ENCODE measurements around the gene COG5. TPM values are rescaled to one million over a fixed set of nuclear protein-coding genes. Genes with fewer than 3 reads are reported as not detected.

The COG5 gene
- total and polyA plus RNA-seq, 2 experiments from 2014 or later, result 15.8 to 53.5 TPM

DNA sequence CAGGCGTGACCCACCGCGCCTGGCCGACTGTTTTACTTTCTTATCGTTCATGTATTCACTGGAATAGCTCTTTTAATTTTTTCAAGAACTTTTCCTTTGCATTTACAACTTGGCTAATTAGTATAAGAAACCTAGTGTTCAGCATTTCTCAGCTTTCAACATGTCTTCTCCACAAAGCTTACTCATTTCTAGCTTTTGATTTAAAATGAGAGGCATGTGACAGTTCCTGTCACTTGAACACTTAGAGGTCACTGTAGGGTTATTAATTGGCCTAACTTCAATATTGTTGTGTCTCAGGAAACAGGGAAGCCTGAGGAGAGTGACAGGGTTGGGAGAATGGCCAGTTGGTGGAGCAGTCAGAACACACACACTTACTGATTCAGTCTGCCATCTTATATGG is 218.9 kb downstream of the COG5 start:
- TF ChIP-seq EZH2phosphoT487 (IDR thresholded peaks at IDR 0.05; ENCODE audit: low read depth, severe bottlenecking, unreplicated experiment), result no peak
- 94% methylated on average over 5 of the region's 5 CpGs for WGBS (ENCODE audit: low lambda C conversion rate, missing lambda C conversion rate)
- H3K79me2 ChIP-seq, result no peaks in the 10 kb centered on the region

DNA sequence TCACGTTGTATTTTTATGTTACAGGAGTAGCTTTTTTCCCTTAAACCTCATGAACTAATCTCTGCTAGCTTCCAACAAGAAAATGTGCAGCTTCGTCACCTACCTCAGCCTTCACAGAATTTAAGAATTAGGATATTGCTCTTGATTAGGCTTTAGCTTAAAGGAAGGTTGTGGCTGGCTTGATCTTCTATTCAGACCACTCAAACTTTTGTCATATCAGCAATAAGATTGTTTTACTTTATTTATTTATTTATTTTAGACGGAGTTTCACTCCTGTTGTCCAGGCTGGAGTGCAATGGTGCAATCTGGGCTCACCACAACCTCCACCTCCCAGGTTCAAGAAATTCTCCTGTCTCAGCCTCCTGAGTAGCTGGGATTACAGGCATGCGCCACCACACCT is 219.4 kb downstream of the COG5 start:
- H3K9me2 ChIP-seq (replicated peaks; ENCODE audit: insufficient read depth), result no peaks in the 10 kb centered on the region
- no peaks in the 10 kb centered on the region for H3K36me3 ChIP-seq (replicated peaks; ENCODE audit: insufficient read depth, low read depth)
- H3K27ac ChIP-seq, result no peak overlapping the region
- H3K4me3 ChIP-seq, result no peak overlapping the region
- H3K4me1 ChIP-seq (ENCODE audit: insufficient read depth), result no peaks in the 10 kb centered on the region
- TF ChIP-seq EZH2 (IDR thresholded peaks at IDR 0.05; ENCODE audit: borderline replicate concordance), result no peak
- TF ChIP-seq EZH2phosphoT487 (IDR thresholded peaks at IDR 0.05; ENCODE audit: low read depth, severe bottlenecking, unreplicated experiment), result no peak
- TF ChIP-seq, protein P1, sequence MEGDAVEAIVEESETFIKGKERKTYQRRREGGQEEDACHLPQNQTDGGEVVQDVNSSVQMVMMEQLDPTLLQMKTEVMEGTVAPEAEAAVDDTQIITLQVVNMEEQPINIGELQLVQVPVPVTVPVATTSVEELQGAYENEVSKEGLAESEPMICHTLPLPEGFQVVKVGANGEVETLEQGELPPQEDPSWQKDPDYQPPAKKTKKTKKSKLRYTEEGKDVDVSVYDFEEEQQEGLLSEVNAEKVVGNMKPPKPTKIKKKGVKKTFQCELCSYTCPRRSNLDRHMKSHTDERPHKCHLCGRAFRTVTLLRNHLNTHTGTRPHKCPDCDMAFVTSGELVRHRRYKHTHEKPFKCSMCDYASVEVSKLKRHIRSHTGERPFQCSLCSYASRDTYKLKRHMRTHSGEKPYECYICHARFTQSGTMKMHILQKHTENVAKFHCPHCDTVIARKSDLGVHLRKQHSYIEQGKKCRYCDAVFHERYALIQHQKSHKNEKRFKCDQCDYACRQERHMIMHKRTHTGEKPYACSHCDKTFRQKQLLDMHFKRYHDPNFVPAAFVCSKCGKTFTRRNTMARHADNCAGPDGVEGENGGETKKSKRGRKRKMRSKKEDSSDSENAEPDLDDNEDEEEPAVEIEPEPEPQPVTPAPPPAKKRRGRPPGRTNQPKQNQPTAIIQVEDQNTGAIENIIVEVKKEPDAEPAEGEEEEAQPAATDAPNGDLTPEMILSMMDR (IDR thresholded peaks at IDR 0.05; ENCODE audit: poor library complexity), result no peak
- H3K9me3 ChIP-seq (ENCODE audit: low read depth), result no peaks in the 10 kb centered on the region
- no peak overlapping the region for H3K4me2 ChIP-seq
- H4K20me1 ChIP-seq (ENCODE audit: insufficient read depth, poor library complexity, severe bottlenecking), result no peaks in the 10 kb centered on the region
- 99% methylated on average over 4 of the region's 4 CpGs for WGBS (ENCODE audit: low lambda C conversion rate, missing lambda C conversion rate)
- no peaks in the 10 kb centered on the region for H3K27me3 ChIP-seq
- DNase-seq (ENCODE audit: low spot score), result no peak
- H3K79me2 ChIP-seq, result no peaks in the 10 kb centered on the region
- H2AFZ ChIP-seq, result no peak overlapping the region

More for the DNA sequence above, 218.9 kb downstream of the COG5 start:
- H3K9me3 ChIP-seq (ENCODE audit: low read depth), result no peaks in the 10 kb centered on the region
- H3K27me3 ChIP-seq, result no peaks in the 10 kb centered on the region
- no peak overlapping the region for H3K27ac ChIP-seq
- no peak overlapping the region for H2AFZ ChIP-seq
- no peaks in the 10 kb centered on the region for H3K9me2 ChIP-seq (replicated peaks; ENCODE audit: insufficient read depth)
- no peaks in the 10 kb centered on the region for H3K36me3 ChIP-seq (replicated peaks; ENCODE audit: insufficient read depth, low read depth)
- no peak overlapping the region for H3K4me2 ChIP-seq
- H4K20me1 ChIP-seq (ENCODE audit: insufficient read depth, poor library complexity, severe bottlenecking), result no peaks in the 10 kb centered on the region
- DNase-seq (ENCODE audit: low spot score), result no peak
- H3K4me1 ChIP-seq (ENCODE audit: insufficient read depth), result no peaks in the 10 kb centered on the region
- H3K4me3 ChIP-seq, result no peak overlapping the region

DNA sequence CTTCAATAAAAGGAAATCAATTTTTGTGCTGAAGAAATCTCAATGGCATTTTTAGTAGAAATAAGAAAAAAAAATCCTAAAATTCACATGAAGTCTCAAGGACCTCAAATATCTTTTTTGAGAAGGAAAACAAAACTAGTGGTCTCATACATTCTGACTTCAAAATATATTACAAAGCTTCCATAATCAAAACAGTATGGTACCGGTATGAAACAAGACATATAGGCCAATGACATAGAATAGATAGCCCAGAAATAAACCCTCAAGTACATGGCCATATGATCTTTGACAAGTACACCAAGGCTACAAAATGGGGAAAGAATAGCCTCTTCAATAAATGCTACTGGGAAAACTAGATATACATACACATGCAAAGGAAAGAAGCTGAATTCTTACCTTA is 225.6 kb downstream of the COG5 start:
- Histone ChIP-seq H2AFZ (no peak overlapping the region), H3K36me3 (replicated peaks; ENCODE audit: insufficient read depth, low read depth) (no peaks in the 10 kb centered on the region), H3K27me3 (no peaks in the 10 kb centered on the region), H4K20me1 (ENCODE audit: insufficient read depth, poor library complexity, severe bottlenecking) (no peaks in the 10 kb centered on the region), H3K79me2 (no peaks in the 10 kb centered on the region), H3K27ac (no peak overlapping the region), H3K9me2 (replicated peaks; ENCODE audit: insufficient read depth) (no peaks in the 10 kb centered on the region), H3K4me3 (no peak overlapping the region), H3K4me1 (ENCODE audit: insufficient read depth) (no peaks in the 10 kb centered on the region), H3K4me2 (no peak overlapping the region), H3K9me3 (ENCODE audit: low read depth) (peaks cover 12% of the 10 kb centered on the region)
- TF ChIP-seq, protein P1 (IDR thresholded peaks at IDR 0.05; ENCODE audit: poor library complexity), result no peak
- TF ChIP-seq EZH2phosphoT487 (IDR thresholded peaks at IDR 0.05; ENCODE audit: low read depth, severe bottlenecking, unreplicated experiment) (no peak), EZH2 (IDR thresholded peaks at IDR 0.05; ENCODE audit: borderline replicate concordance) (no peak)
- no peak for DNase-seq (ENCODE audit: low spot score)
- WGBS (ENCODE audit: low lambda C conversion rate, missing lambda C conversion rate), result 100% methylated on average over 1 of the region's 1 CpG

DNA sequence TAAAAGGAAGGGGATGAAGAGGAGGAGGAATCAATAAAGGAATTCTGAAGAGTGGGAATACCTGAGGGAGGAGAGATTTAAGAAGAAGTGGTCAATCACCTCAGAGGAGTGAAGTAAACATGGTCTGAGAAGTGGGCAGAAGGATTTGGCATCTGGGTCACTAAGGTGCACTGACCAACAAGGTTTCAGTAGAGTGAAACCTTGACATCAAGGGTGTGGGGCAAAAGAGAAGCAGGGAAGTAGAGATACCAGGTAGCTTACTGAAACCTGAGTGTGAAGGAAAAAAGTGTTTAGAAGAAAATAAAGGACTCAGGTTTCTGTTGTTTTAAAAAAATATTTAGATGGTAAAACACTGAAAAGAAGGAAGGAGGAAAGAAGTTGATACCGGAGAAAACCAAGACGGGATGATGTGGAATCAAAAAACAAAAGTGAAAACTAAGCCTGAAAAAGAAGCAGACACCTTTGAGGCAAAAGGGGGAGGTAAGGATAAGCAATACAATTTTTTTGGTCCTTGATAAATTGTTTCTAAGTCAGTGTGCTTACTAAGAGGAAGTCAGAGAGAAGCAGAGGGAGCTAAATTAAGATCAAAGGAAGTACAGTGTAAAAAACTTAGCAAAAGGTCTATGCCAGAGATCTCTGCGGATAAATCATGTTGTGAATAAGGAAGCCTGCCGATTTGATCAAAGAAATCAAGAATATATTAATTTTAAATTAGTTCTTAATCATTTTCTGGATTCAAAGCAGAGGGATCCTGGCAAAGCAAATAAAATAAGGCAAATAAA is 231.0 kb downstream of the COG5 start:
- no peak overlapping the region for H2AFZ ChIP-seq
- H3K27me3 ChIP-seq, result no peaks in the 10 kb centered on the region
- no peaks in the 10 kb centered on the region for H3K9me2 ChIP-seq (replicated peaks; ENCODE audit: insufficient read depth)
- no peaks in the 10 kb centered on the region for H3K79me2 ChIP-seq
- 86% methylated on average over 4 of the region's 4 CpGs for WGBS (ENCODE audit: low lambda C conversion rate, missing lambda C conversion rate)
- no peak overlapping the region for H3K4me2 ChIP-seq
- H3K36me3 ChIP-seq (replicated peaks; ENCODE audit: insufficient read depth, low read depth), result no peaks in the 10 kb centered on the region
- H3K27ac ChIP-seq, result no peak overlapping the region
- no peaks in the 10 kb centered on the region for H4K20me1 ChIP-seq (ENCODE audit: insufficient read depth, poor library complexity, severe bottlenecking)
- no peak for DNase-seq (ENCODE audit: low spot score)
- TF ChIP-seq EZH2phosphoT487 (IDR thresholded peaks at IDR 0.05; ENCODE audit: low read depth, severe bottlenecking, unreplicated experiment) (no peak), EZH2 (IDR thresholded peaks at IDR 0.05; ENCODE audit: borderline replicate concordance) (no peak)
- TF ChIP-seq, protein P1 (IDR thresholded peaks at IDR 0.05; ENCODE audit: poor library complexity), result no peak
- H3K4me3 ChIP-seq, result no peak overlapping the region
- H3K9me3 ChIP-seq (ENCODE audit: low read depth), result no peaks in the 10 kb centered on the region
- no peaks in the 10 kb centered on the region for H3K4me1 ChIP-seq (ENCODE audit: insufficient read depth)
